ENCODE data around the gene METAP1D.

METAP1D gene

DNA sequence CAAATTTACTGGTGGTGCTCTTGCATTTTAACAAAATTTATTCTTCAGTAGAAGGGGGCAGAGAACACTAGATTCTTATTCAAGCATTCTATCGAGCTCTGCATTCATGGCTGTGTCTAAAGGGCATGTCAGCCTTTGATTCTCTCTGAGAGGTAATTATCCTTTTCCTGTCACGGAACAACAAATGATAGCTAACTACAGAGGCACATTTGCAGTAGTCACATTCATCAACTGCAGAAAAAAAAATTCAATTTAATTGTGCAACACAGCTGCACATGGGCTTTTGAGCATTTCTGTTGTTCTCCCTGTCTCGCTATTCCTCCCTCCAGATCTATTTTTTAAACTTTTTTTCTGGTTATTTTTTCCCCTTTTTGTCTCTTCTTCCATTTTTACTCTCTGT, 72.5 kb downstream of the METAP1D start:
- TF ChIP-seq, protein P1, sequence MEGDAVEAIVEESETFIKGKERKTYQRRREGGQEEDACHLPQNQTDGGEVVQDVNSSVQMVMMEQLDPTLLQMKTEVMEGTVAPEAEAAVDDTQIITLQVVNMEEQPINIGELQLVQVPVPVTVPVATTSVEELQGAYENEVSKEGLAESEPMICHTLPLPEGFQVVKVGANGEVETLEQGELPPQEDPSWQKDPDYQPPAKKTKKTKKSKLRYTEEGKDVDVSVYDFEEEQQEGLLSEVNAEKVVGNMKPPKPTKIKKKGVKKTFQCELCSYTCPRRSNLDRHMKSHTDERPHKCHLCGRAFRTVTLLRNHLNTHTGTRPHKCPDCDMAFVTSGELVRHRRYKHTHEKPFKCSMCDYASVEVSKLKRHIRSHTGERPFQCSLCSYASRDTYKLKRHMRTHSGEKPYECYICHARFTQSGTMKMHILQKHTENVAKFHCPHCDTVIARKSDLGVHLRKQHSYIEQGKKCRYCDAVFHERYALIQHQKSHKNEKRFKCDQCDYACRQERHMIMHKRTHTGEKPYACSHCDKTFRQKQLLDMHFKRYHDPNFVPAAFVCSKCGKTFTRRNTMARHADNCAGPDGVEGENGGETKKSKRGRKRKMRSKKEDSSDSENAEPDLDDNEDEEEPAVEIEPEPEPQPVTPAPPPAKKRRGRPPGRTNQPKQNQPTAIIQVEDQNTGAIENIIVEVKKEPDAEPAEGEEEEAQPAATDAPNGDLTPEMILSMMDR (IDR thresholded peaks at IDR 0.05): no peak
- Histone ChIP-seq H3K4me3 (ENCODE audit: low read depth, low read length) (no peak overlapping the region), H3K27me3 (ENCODE audit: control insufficient read depth, insufficient read depth, low read length) (no peaks in the 10 kb centered on the region), H3K9ac (no peak overlapping the region), H3K4me2 (ENCODE audit: low read length) (no peak overlapping the region), H3K36me3 (ENCODE audit: control insufficient read depth, insufficient read depth, low read length) (no peaks in the 10 kb centered on the region), H3K79me2 (no peaks in the 10 kb centered on the region), H2AFZ (no peak overlapping the region), H3K27ac (no peak overlapping the region), H3K9me3 (ENCODE audit: control insufficient read depth, low read length) (no peaks in the 10 kb centered on the region), H3K4me1 (no peaks in the 10 kb centered on the region)

DNA sequence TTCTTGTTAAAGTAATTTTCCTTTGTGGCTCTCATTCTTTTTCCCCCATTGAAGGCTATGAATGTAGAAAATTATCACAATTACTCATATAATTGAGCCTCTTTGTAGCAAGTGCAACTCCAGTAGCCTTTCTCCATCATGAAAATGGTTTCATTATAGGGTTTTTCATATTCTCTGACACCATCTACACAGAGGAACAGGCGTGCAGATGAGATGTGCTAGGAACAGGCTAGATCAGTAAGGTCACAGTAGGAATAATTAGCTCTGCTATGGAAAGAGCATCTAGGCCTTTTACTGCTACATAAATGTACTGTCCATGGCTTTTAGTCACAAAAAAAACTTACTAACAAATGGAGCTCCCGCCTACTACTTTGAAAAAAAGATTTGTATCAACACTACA, 73.0 kb downstream of the METAP1D start:
- H3K9me3 ChIP-seq (ENCODE audit: control insufficient read depth, low read length): no peaks in the 10 kb centered on the region
- H3K4me3 ChIP-seq (ENCODE audit: low read depth, low read length): no peak overlapping the region
- TF ChIP-seq, protein P1 (IDR thresholded peaks at IDR 0.05): no peak
- no peaks in the 10 kb centered on the region for H3K36me3 ChIP-seq (ENCODE audit: control insufficient read depth, insufficient read depth, low read length)
- no peak overlapping the region for H2AFZ ChIP-seq
- no peak overlapping the region for H3K4me2 ChIP-seq (ENCODE audit: low read length)
- no peaks in the 10 kb centered on the region for H3K27me3 ChIP-seq (ENCODE audit: control insufficient read depth, insufficient read depth, low read length)
- no peak overlapping the region for H3K9ac ChIP-seq
- H3K4me1 ChIP-seq: no peaks in the 10 kb centered on the region
- H3K79me2 ChIP-seq: no peaks in the 10 kb centered on the region
- H3K27ac ChIP-seq: no peak overlapping the region

DNA sequence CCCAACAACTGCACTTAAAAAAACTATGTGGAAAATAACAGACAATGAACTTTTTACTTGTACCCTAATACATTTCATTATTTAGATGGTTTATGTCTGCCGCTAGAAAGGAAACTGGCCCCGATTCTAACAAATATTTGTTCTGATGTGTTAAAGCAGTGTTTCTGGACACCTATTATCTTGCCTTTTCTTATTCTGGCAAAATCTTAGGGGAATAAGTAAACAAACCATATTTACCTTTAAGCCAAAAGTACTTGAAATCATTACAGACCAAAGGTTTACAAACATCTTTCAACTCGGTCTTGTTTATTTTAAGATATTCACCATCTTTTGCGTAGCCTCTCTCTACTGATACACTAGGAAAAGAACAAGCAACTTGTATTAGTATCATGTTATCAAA, 73.8 kb downstream of the METAP1D start:
- no peaks in the 10 kb centered on the region for H3K79me2 ChIP-seq
- no peak overlapping the region for H3K4me3 ChIP-seq (ENCODE audit: low read depth, low read length)
- H3K9me3 ChIP-seq (ENCODE audit: control insufficient read depth, low read length): no peaks in the 10 kb centered on the region
- no peak overlapping the region for H3K27ac ChIP-seq
- TF ChIP-seq, protein P1 (IDR thresholded peaks at IDR 0.05): no peak
- no peak overlapping the region for H3K4me2 ChIP-seq (ENCODE audit: low read length)
- no peaks in the 10 kb centered on the region for H3K27me3 ChIP-seq (ENCODE audit: control insufficient read depth, insufficient read depth, low read length)
- H3K36me3 ChIP-seq (ENCODE audit: control insufficient read depth, insufficient read depth, low read length): no peaks in the 10 kb centered on the region
- no peaks in the 10 kb centered on the region for H3K4me1 ChIP-seq
- no peak overlapping the region for H2AFZ ChIP-seq
- no peak overlapping the region for H3K9ac ChIP-seq

DNA sequence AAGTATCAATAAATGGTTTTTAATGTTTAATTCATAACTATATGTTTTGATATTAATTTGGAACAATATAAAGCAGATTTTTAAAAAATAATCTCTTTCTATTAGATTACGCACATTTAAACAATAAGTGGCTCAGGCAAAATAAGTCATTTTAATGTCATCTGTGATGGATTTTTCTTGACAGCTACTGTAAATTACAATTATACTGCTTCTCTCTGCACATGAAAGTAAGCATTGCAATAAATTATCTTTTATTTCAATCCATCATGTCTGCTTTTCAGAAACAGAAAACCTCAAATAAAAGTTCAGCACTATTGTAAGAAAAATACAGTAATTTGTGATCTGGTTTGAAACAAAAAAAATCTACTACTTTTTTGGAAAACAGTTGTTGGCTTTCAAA, 74.5 kb downstream of the METAP1D start:
- Histone ChIP-seq H3K4me1 (no peaks in the 10 kb centered on the region), H3K79me2 (no peaks in the 10 kb centered on the region), H3K27me3 (ENCODE audit: control insufficient read depth, insufficient read depth, low read length) (no peaks in the 10 kb centered on the region)

DNA sequence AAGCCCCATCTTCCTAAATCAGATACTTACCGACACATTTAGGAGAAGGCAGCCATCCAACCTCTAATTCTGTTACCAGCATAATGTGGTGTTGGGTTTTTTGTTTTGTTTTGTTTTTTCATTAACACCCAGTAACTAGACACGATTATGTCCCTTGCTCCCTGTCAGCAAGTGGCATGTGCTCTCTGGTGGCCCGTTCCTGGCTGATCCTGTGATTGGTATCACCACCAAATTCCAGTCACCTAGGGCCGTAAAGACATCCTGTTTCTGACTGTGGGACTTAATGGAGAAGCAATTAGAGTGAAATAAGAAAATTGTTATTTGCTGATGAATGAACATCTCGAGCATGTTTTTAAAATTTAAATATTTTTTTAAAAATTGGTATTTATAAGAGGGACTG, 79.7 kb downstream of the METAP1D start:
- peaks cover 4% of the 10 kb centered on the region for H3K9me3 ChIP-seq (ENCODE audit: control insufficient read depth, low read length)
- H3K36me3 ChIP-seq (ENCODE audit: control insufficient read depth, insufficient read depth, low read length): no peaks in the 10 kb centered on the region
- peaks cover 18% of the 10 kb centered on the region for H3K27me3 ChIP-seq (ENCODE audit: control insufficient read depth, insufficient read depth, low read length)
- H3K4me2 ChIP-seq (ENCODE audit: low read length): no peak overlapping the region
- H3K27ac ChIP-seq: no peak overlapping the region
- no peaks in the 10 kb centered on the region for H3K79me2 ChIP-seq
- H3K4me3 ChIP-seq (ENCODE audit: low read depth, low read length): no peak overlapping the region
- no peak overlapping the region for H2AFZ ChIP-seq
- no peaks in the 10 kb centered on the region for H3K4me1 ChIP-seq
- TF ChIP-seq, protein P1 (IDR thresholded peaks at IDR 0.05): no peak
- no peak overlapping the region for H3K9ac ChIP-seq

More for the DNA sequence above, 74.5 kb downstream of the METAP1D start:
- Histone ChIP-seq H3K27ac (no peak overlapping the region), H3K9me3 (ENCODE audit: control insufficient read depth, low read length) (no peaks in the 10 kb centered on the region), H3K36me3 (ENCODE audit: control insufficient read depth, insufficient read depth, low read length) (no peaks in the 10 kb centered on the region), H3K4me2 (ENCODE audit: low read length) (no peak overlapping the region), H3K4me3 (ENCODE audit: low read depth, low read length) (no peak overlapping the region), H2AFZ (no peak overlapping the region), H3K9ac (no peak overlapping the region)
- TF ChIP-seq, protein P1 (IDR thresholded peaks at IDR 0.05): no peak

All from parathyroid adenoma (tissue), 2 donors.